NCI-H2107 (cell line): ENCODE measurements around the gene TOR1AIP2.
"Not testable (repeated sequence)": the region's sequence is repeated elsewhere in the genome, so short reads cannot be mapped to it uniquely, and the experiment has no call there.

ENCODE experiments used
- DNase-seq: peaks from one replicate; lab custom pipeline; 2025; lab: John Stamatoyannopoulos, UW

TOR1AIP2 gene

GRCh38 chr1:179807691-179808485 is 69.7 kb downstream of the TOR1AIP2 start:
- DNase-seq: no peak

- no peak for DNase-seq
Observed at GRCh38 chr1:179807291-179807690, 70.3 kb downstream of the TOR1AIP2 start.

- DNase-seq: no peak
Observed at GRCh38 chr1:179806333-179806732, 71.3 kb downstream of the TOR1AIP2 start.

DNA sequence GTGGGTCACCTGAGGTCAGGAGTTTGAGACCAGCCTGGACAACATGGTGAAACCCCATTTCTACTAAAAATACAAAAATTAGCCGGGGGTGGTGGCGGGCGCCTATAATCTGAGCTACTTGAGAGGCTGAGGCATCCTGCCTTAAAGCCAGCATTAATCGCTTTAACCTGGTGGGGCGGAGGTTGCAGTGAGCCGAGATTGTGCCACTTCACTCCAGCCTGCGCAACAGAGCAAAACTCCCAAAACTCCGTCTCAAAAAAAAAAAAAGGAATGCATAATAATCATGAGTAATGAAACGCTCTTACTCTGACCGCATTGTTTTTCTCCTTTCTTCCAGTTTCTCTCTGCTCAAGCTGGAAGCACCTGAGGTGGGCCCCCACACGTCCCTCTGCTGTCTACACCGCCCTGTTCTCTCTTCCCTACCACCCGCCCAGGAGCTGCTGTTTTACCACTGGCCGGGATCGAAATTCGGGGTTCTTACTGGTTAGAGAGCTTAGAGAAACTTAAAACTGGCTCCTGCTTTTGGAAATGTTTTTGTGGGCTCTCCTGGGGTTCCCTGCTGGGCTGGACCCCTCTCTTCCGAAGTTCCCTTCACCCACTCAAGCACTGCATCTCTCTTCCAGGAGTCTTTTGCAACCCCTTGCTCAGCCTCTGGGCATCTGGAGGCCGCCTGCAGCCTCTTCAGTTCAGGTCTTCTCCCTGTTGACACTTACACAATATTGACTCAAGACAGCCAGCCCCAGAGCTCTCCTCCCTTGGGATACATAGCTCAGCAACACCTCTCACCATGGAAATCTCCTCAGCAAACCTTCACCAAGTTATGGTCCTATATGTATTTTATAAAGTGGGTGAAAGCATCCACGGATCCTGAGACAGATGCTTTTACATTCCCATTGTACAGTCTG is 72.1 kb downstream of the TOR1AIP2 start:
- DNase-seq: no peak

- DNase-seq: not testable (repeated sequence)
Observed at GRCh38 chr1:179804417-179804816, 73.2 kb downstream of the TOR1AIP2 start.

- DNase-seq: no peak
Observed at GRCh38 chr1:179803918-179804317, 73.7 kb downstream of the TOR1AIP2 start.

- no peak for DNase-seq
Observed at GRCh38 chr1:179803104-179803503, 74.5 kb downstream of the TOR1AIP2 start.

- DNase-seq: no peak
Observed at GRCh38 chr1:179800481-179800880, 77.1 kb downstream of the TOR1AIP2 start.

DNA sequence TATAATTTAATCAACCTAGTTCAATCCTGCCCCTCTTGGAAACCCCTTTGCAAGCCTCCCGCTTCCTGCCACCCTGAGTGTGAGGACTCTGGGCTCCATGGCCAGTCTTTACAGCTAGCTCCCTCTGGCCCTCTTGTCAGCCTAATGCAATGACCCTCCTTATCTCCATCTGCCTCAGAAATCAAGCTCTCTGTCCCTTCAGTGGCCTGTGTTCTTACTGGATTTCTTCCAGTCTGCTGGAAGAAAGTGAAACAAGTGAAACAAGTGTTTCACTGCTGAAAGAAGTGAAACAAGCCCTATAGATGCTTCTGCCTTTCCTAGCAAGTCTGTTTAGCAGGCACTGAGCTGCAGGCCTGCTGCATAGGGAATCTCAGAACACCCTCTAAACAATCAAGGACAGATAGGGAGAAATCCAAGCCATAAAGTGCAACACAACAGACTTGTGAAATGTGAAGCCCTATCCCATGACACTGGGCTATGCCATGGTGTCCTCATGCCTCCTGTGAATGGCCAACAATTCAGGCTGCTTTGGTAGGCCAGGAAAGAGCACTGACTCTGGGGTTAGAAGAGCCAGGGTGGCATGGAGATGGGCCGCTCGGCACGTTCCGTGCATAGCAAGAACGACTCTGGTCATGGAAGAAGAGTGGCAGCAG is 78.6 kb downstream of the TOR1AIP2 start:
- no peak for DNase-seq

DNA sequence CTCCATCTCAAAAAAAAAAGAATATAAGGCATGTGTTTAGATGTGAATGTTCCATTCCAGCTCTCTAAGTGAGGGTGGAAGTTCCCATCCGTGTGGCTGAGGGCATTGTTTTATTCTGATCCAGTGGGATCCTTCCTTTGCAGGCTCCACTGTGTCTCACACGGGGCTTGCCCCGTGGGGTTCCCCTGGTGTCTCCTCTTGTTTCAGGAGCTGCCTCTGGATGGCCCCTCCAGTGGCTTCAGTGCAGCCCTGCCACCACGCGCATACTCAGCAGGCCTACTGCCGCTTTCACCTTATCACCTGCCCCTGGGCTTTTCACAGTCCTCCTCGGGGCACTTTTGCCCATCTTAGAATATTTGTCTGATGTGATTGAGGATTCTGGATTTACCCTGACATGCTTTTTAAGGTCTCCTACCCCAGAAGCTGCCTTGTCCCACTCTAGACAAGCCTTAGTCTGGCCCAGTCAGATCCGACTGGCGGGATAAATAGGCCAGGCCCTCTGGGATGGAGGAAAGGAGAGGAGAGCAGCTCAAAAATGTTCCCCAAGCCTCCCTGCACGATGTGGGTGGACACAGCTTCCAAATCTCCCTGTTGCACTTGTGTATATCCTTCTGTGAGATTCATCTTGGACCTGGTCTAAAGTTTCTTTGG is 79.3 kb downstream of the TOR1AIP2 start:
- no peak for DNase-seq

DNA sequence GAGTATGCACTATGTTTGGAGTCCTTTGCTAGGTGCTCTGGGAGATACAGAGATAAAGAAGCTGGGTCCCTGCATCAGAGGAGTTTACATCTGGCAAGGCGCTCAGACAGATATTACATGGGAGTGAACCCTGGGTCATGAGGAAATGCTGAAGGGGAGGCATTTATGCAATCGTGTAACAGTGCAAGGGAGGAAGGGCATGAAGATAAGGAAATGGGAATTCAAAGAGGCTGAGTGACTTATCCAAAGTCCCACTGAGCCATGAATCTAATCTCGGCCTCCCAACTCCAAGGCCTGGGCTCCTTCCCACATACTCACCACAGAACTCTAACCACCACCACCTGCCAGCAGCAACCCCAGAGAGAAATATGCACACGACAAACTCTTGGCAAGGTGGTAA is 82.9 kb downstream of the TOR1AIP2 start:
- DNase-seq: no peak

DNA sequence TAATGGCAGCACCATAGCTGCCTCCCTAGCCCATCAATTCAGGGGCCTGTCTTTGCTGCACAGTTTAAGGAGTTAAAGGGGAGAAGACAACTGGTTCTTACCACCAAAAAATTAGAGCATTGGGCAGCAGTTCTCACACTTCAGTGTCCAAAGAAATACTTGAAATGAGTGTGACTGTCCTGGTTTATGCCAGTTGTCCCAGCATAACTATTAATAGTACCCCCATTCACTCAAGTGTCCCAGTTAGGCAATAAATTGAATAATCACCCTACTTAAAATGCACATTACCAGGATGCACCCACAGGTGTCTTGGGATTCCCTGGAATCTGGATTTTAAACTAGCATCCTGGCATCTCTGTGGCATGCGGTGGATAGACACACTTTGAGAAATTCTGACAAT is 83.5 kb downstream of the TOR1AIP2 start:
- no peak for DNase-seq

GRCh38 chr1:179793281-179793680 is 84.3 kb downstream of the TOR1AIP2 start:
- DNase-seq: no peak
